Caco-2 (cell line): Measurements from ENCODE around the gene CTXN1. TPM values are rescaled to one million over a fixed set of nuclear protein-coding genes. Genes with fewer than 3 reads are reported as not detected.

Experiments
- BruUV-seq: library from RNA; stranded (reverse); fragments of 400-500 nt; replicated peaks from 2 replicates; lab custom pipeline; 2021; lab: Mats Ljungman, UMichigan
- CTCF ChIA-PET: fragments of 300-600 bp; sonication (Branson Sonifier 250); formaldehyde crosslinking; loops from one replicate; lab custom pipeline; 2022; ENCODE audit warnings: antibody characterized with exemption; lab: Charles Lee
- POLR2A ChIA-PET: fragments of 300-600 bp; sonication (Branson Sonifier 250); formaldehyde crosslinking; loops from one replicate; lab custom pipeline; 2022; ENCODE audit warnings: antibody characterized with exemption; lab: Charles Lee
- DNase-seq, 2 experiments: peaks; one replicate each; pipeline versions ENCODE4 v3.0.0 to v3.0.0-alpha.2; 2020 to 2022
- H3K27me3 ChIP-seq: replicated peaks from 2 replicates; pipeline ENCODE4 v1.6.0; 2011; ENCODE audit warnings: low read length; ENCODE audit not compliant: control insufficient read depth, insufficient read depth
- H3K36me3 ChIP-seq: 2 replicates; pipeline ENCODE4 v1.5.1; 2011; ENCODE audit warnings: low read length; ENCODE audit not compliant: control insufficient read depth, insufficient read depth
- H3K4me1 ChIP-seq: fragments of 250-450 bp; sonication (Bioruptor Pico); 2 replicates; pipeline ENCODE4 v1.5.1; 2020; ENCODE audit warnings: mild to moderate bottlenecking
- H3K4me3 ChIP-seq: 2 replicates; pipeline ENCODE4 v1.5.1; 2011; ENCODE audit warnings: low read depth, mild to moderate bottlenecking, control low read depth, low read length
- H3K9me3 ChIP-seq: fragments of 250-450 bp; sonication (Bioruptor Pico); 2 replicates; pipeline ENCODE4 v1.5.1; 2020; ENCODE audit warnings: mild to moderate bottlenecking, moderate library complexity
- H3K27ac Mint-ChIP-seq: one replicate; pipeline ENCODE4 v1.8.0; 2022; ENCODE audit warnings: mixed read lengths; ENCODE audit not compliant: unreplicated experiment
- H3K27me3 Mint-ChIP-seq: one replicate; pipeline ENCODE4 v1.8.0; 2022; ENCODE audit warnings: mixed read lengths; ENCODE audit not compliant: insufficient read depth, unreplicated experiment
- H3K36me3 Mint-ChIP-seq: one replicate; pipeline ENCODE4 v1.8.0; 2022; ENCODE audit warnings: mild to moderate bottlenecking, mixed read lengths; ENCODE audit not compliant: insufficient read depth, unreplicated experiment
- H3K4me1 Mint-ChIP-seq: one replicate; pipeline ENCODE4 v1.8.0; 2022; ENCODE audit warnings: low read depth, mixed read lengths; ENCODE audit not compliant: unreplicated experiment
- H3K4me3 Mint-ChIP-seq: one replicate; pipeline ENCODE4 v1.8.0; 2022; ENCODE audit warnings: mild to moderate bottlenecking, moderate library complexity, mixed read lengths; ENCODE audit not compliant: unreplicated experiment
- H3K9me3 Mint-ChIP-seq: one replicate; pipeline ENCODE4 v1.8.0; 2022; ENCODE audit warnings: mixed read lengths; ENCODE audit not compliant: unreplicated experiment
- CTCF ChIP-seq, 2 experiments: fragments of 200-600 bp in 1 of 2; IDR thresholded peaks; 1 replicate in 1 of 2; 2 replicates in 1 of 2; pipeline versions ENCODE4 v1.5.1 to v1.8.0; 2011 to 2022; ENCODE audit warnings: antibody characterized with exemption in 1 of 2, control low read depth in 1 of 2, inconsistent platforms in 1 of 2, low read depth in 1 of 2, low read length in 1 of 2, mild to moderate bottlenecking in 1 of 2, moderate library complexity in 1 of 2; ENCODE audit not compliant: insufficient read depth in 1 of 2, severe bottlenecking in 1 of 2, unreplicated experiment in 1 of 2
- intact Hi-C: fragments of 100-400 bp; cut with micrococcal nuclease; formaldehyde crosslinking; loops from one replicate; pipeline ENCODE4 v1.10.0; 2022; ENCODE audit not compliant: unreplicated experiment
- total RNA-seq: library from RNA; stranded (reverse); gene quantifications from 2 replicates; pipeline ENCODE4 v1.2.3, GENCODE V29; 2022

The CTXN1 gene
- total RNA-seq, 1 experiment from 2014 or later, result 7.4 TPM

GRCh38 chr19:7925171-7925851, 624 bp downstream of the CTXN1 start:
- DNase-seq, result peak; percentile 72 to 85
- Histone ChIP-seq H3K4me3 (peak overlapping the region; percentile 28), H3K27me3 (no peaks in the 10 kb centered on the region), H3K9me3 (no peaks in the 10 kb centered on the region), H3K4me1 (peaks cover 23% of the 10 kb centered on the region), H3K36me3 (no peaks in the 10 kb centered on the region)
- Mint-ChIP-seq H3K9me3 (no peaks in the 10 kb centered on the region), H3K4me3 (peak overlapping the region; percentile 82), H3K27me3 (no peaks in the 10 kb centered on the region), H3K27ac (no peak overlapping the region), H3K4me1 (peaks cover 10% of the 10 kb centered on the region), H3K36me3 (peaks cover 59% of the 10 kb centered on the region)
- CTCF ChIA-PET, result no interaction called here
- peak; percentile 84 for TF ChIP-seq CTCF (IDR thresholded peaks at IDR 0.05; ENCODE audit: insufficient read depth in 1 of 2, low read depth in 1 of 2, low read length in 1 of 2, severe bottlenecking in 1 of 2, unreplicated experiment in 1 of 2)
- intact Hi-C loops, result loop anchor here (1.0 kb wide), 1 partner anchor 72 kb away; no protein-coding TSS in a partner anchor
- BruUV-seq, result no TSS peak
- POLR2A ChIA-PET, result no interaction called here

- H3K4me1 ChIP-seq, result peaks cover 23% of the 10 kb centered on the region
- POLR2A ChIA-PET, result no interaction called here
Observed at GRCh38 chr19:7924651-7925170, 1.2 kb downstream of the CTXN1 start.

GRCh38 chr19:7924241-7924640, 1.7 kb downstream of the CTXN1 start:
- H3K4me1 Mint-ChIP-seq, result peaks cover 16% of the 10 kb centered on the region
- ChIA-PET POLR2A (interaction anchor here (0.6 kb wide), 1 partner anchor 55 kb away, joined by 4 read pairs; no protein-coding TSS in a partner anchor), CTCF (no interaction called here)
- no peaks in the 10 kb centered on the region for H3K9me3 Mint-ChIP-seq
- peaks cover 61% of the 10 kb centered on the region for H3K36me3 Mint-ChIP-seq
- Histone ChIP-seq H3K9me3 (no peaks in the 10 kb centered on the region), H3K36me3 (no peaks in the 10 kb centered on the region), H3K27me3 (no peaks in the 10 kb centered on the region), H3K4me3 (no peak overlapping the region), H3K4me1 (peaks cover 19% of the 10 kb centered on the region)
- BruUV-seq, result no TSS peak
- no peak for DNase-seq
- no peaks in the 10 kb centered on the region for H3K27me3 Mint-ChIP-seq
- no peak overlapping the region for H3K27ac Mint-ChIP-seq
- TF ChIP-seq CTCF (IDR thresholded peaks at IDR 0.05; ENCODE audit: insufficient read depth in 1 of 2, low read depth in 1 of 2, low read length in 1 of 2, severe bottlenecking in 1 of 2, unreplicated experiment in 1 of 2), result no peak
- intact Hi-C loops, result no loop called here
- peak overlapping the region; percentile 82 for H3K4me3 Mint-ChIP-seq

More at GRCh38 chr19:7924651-7925170, 1.2 kb downstream of the CTXN1 start:
- H3K4me3 Mint-ChIP-seq, result peak overlapping the region; percentile 82
- Histone ChIP-seq H3K4me3 (no peak overlapping the region), H3K36me3 (no peaks in the 10 kb centered on the region), H3K27me3 (no peaks in the 10 kb centered on the region), H3K9me3 (no peaks in the 10 kb centered on the region)
- no peak for TF ChIP-seq CTCF (IDR thresholded peaks at IDR 0.05; ENCODE audit: insufficient read depth in 1 of 2, low read depth in 1 of 2, low read length in 1 of 2, severe bottlenecking in 1 of 2, unreplicated experiment in 1 of 2)
- peaks cover 62% of the 10 kb centered on the region for H3K36me3 Mint-ChIP-seq
- H3K27me3 Mint-ChIP-seq, result no peaks in the 10 kb centered on the region
- CTCF ChIA-PET, result no interaction called here
- DNase-seq, result no peak
- H3K27ac Mint-ChIP-seq, result no peak overlapping the region
- peaks cover 13% of the 10 kb centered on the region for H3K4me1 Mint-ChIP-seq
- no TSS peak for BruUV-seq
- H3K9me3 Mint-ChIP-seq, result no peaks in the 10 kb centered on the region
- intact Hi-C loops, result loop anchor here (1.0 kb wide), 1 partner anchor 71 kb away; no protein-coding TSS in a partner anchor
